NCI-H345 (cell line): ENCODE data around the gene ACSM4.
"Not testable (repeated sequence)": the region's sequence is repeated elsewhere in the genome, so short reads cannot be mapped to it uniquely, and the experiment has no call there.

Source experiments
- DNase-seq: peaks from one replicate; lab custom pipeline; 2025; lab: John Stamatoyannopoulos, UW

The ACSM4 gene, protein sequence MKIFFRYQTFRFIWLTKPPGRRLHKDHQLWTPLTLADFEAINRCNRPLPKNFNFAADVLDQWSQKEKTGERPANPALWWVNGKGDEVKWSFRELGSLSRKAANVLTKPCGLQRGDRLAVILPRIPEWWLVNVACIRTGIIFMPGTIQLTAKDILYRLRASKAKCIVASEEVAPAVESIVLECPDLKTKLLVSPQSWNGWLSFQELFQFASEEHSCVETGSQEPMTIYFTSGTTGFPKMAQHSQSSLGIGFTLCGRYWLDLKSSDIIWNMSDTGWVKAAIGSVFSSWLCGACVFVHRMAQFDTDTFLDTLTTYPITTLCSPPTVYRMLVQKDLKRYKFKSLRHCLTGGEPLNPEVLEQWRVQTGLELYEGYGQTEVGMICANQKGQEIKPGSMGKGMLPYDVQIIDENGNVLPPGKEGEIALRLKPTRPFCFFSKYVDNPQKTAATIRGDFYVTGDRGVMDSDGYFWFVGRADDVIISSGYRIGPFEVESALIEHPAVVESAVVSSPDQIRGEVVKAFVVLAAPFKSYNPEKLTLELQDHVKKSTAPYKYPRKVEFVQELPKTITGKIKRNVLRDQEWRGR

GRCh38 chr12:7303772-7304171 lies at the start of gene ACSM4:
Gene ACSM4, plus strand, starts transcription at chr12:7304072. Its CDS starts 260 bp downstream, at chr12:7304332.
- DNase-seq = no peak

DNA sequence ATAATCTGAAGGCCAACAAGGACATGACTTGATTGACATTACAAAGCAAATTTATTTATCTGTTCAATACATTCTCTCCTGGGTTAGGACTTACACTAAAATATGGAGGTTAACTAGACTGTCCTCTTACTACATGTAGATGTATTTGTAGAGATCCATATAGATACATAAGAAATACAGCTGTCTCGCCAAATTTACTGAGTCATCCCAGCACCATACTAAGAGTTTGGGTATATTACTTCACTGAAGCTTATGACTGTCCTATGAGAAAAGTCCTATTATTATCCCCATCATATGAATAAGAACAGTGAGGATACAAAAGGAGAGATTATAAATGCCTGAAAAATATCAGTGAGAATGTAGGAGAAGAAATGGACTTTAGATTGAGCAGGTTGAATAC lies 44.8 kb upstream of the ACSM4 start:
- no peak for DNase-seq

DNA sequence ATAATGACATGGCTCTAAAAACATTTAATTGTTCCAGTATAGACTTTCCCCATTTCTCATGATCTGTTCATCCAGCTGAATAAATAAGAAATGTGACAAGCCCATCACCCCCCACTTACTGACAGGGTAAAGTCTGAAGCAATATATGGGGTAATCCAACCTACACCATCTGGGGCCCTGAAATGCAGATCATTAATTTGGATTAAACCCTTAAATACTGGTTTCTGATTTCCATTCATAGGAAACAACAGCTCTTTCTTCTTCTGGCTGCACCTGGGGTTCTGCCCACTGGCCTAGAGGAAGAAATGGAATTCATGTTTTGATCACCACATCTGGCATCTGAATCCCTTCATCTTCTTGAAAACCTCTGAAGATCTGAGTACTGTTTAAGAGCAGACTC lies 39.3 kb upstream of the ACSM4 start:
- DNase-seq = no peak

DNA sequence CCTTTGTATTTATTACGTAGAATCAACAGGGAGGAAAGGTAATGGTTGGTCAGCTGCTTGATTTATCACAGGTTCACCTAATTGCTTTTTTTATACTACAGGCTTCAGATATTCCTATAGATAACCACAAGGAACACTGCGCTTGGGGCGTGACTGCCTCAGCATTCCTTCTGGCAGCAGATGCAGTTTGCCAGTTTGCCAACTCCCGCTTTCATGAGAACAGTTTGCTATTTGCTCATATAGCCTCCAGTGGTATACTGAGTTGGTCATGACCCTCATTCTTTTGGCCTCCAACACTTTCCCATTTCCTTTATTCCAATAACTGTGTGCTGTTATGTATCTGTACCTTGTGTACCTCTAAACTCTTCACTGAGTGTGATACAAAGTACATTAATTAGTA lies 38.6 kb upstream of the ACSM4 start:
- no peak for DNase-seq

DNA sequence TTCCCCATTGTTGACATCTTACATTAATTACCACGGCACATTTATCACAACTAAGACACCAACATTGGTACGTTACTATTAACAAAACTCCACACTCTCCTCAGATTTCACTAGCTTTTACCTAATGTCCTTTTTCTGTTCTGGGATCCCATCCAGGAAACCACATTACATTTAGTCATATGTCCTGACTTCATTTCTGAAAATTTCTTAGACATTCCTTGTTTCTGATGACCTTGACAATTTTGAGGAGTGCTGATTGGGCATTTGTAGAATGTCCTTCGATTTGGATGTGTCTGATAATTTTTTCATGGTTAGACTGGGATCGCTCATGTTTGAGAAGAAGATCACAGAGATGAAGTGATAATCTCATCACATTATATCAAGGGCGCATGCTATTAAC lies 34.6 kb upstream of the ACSM4 start:
- no peak for DNase-seq

DNA sequence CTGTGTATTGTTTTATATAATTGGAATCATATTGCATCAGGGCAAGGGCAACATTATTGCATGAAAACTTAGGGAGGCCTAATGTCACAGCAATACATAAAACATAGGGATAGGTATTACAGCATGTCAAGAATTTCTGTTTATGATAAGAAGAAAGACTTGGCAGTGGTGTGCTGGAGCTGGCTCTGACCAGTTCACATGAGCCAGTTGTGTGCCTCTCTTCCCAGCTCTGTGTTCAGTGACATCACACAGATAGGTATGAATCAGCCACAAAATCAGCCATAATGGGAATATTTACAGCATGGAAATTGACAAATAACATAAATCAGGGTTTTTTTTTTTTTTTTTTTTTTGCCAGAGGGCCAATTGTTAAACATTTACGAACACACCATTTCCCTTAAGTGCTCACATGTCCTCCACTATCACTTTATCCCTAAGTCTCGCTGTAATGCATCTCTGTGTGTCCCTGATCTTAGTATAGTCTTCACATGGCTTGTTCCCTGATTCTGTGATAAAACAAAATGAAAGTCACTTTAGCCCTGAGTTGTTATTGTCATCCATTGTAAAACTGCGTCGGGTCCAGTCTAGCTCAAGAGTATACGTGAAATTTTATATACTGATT lies 31.9 kb upstream of the ACSM4 start:
- DNase-seq = no peak

DNA sequence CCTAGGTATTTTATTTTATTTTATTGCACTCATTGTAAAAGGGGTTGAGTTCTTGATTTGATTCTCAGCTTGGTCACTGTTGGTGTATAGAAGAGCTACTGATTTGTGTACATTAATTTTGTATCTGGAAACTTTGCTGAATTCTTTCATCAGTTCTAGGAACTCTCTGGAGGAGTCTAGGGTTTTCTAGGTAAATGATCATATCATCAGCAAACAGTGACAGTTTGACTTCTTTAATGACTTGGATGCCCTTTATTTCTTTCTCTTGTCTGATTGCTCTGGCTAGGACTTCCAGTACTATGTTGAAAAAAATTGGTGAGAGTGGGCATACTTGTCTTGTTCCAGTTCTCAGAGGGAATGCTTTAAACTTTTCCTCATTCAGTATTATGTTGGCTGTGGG lies 28.4 kb upstream of the ACSM4 start:
- DNase-seq = not testable (repeated sequence)

DNA sequence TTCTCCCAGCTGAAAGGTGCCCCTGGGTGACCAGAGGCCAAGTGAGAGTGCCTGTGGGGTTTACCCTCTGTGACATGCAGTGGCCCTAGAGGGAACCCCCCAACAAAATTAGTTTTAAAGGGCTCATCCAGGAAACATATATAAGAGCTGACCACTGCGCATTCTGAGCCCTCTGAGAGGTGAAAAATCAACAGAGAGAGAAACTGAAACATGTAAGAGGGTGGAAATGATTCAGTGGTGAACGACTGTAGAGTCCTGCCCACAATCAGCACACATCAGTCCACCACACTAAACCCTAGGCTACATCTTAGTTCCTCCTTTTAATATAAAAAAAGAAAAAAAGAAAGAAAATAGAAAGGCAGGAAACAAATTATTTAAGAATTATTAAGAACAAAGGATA lies 21.0 kb upstream of the ACSM4 start:
- DNase-seq = no peak

DNA sequence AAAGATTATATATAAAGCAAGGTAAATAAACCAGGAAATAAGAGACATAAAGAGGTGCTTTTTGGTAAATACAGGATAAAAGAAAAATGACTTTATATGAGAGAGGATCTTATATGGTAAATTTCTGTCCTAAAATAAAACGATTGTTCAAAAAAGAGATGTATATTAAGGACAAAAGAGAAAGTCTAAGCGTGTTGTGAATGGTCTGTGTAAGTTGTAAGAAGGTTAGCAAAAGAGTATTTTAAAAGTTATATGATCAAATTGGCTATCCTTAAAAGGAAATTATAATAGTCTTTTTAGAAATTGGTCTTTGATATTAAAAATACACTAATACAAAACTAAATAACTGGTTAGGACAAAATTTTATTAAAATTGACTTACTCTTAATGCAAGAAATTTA lies 14.1 kb upstream of the ACSM4 start:
- no peak for DNase-seq

DNA sequence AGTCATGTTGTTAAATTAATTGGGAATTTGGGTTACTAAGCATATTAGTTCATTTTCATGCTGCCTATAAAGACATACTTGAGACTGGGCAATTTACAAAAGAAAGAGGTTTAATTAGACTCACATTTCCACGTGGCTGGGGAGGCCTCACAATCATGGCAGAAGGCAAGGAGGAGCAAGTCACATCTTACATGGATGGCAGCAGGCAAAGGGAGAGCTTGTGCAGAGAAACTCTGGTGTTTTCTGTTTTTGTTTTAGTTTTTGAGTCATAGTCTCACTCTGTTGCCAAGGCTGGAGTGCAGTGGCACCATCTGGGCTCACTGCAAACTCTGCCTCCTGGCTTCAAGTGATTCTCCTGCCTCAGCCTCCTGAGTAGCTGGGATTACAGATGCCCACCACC lies 13.3 kb upstream of the ACSM4 start:
- not testable (repeated sequence) for DNase-seq

- no peak for DNase-seq
Observed at GRCh38 chr12:7292300-7292699, 11.6 kb upstream of the ACSM4 start.

DNA sequence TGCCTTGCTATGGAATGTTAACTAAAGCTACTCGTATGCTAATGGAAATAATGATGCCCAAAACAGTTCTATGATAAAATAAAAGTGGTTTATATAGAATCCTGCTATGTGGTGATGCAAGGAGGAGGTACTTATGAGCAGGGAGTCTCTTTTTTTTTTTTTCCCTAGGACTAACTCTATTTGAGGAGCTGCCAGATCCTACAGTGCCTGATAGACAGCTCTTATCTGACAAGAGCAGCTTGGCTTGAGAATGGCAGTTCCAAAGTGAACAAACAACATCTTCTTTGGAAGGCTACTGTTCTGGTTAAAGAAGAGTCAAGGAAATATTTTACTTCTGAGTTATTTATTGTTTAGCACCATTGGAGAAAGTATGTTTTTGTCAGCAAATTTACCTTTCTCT lies 10.2 kb upstream of the ACSM4 start:
- no peak for DNase-seq

DNA sequence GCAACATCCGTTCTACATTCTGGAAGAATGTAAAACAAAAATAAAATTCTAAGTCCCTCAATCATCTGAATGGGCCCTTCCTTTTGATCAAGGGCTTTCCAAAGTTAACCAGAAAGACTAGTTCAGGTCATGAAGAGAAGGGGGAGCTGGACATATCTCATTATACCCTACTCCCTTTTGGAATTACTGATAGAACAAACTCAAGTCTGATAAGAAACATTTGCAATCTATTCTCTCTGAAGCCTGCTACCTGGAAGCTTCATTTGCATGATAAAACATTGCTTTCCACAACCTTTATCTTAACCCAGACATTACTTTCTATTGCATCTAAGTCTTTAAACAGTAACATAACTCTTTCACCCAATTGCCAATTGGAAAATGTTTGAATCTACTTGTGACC lies 8.3 kb upstream of the ACSM4 start:
- DNase-seq = no peak

DNA sequence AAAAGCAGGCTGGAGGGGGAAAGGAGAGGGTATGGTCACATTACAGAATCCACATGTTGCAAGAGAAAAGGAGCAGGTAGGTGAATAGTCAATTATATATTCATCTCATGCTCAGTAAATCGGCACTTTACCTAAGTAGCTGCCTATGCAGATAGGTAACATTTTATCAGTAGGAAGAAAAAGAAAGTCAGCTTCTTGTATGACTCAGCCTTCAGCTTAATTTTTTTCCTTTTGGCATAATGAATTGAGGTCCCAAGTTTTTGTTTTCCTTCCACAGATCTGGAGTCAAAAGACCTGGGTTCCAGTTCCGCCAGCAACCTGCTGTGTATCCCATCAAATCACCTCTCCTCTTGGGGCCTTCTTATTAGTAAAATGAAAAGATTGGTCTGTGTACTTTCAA lies 6.0 kb upstream of the ACSM4 start:
- DNase-seq = no peak

GRCh38 chr12:7302266-7302986 lies 1.4 kb upstream of the ACSM4 start:
- no peak for DNase-seq

DNA sequence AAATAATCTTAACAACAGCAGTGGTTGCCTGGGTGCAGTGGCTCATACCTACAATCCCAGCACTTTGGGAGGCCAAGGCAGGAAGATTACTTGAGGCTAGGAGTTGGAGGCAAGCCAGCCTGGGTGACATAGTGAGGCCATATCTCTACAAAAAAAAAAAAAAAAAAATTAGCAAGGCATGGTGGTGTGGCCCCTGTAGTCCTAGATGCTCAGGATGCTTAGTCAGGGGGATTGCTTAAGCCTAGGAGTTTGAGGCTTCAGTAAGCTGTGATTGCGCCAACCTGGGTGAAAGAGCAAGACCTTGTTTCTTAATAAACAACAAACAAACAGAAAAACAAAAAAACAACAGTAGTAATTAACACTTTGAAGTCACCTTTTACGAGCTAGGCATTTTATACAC lies 642 bp upstream of the ACSM4 start:
- no peak for DNase-seq

DNA sequence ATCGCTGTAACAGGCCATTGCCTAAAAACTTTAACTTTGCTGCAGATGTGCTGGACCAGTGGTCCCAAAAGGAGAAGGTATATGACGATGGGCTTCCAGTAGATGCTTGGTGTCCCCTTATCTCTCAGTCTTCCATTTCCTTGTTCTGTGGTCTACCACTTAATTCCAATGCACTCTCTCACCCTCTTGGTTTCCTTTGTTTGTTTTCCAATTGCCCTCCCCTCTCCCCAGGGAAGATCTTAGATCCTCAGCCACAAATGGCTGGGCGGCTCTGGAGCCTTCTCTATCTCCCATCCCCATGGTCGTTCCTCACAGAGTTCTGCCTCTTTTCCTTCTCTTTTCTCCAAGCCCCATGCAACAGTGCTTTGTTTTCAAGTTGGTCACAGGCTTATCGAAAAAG lies 584 bp downstream of the ACSM4 start:
- DNase-seq = no peak

DNA sequence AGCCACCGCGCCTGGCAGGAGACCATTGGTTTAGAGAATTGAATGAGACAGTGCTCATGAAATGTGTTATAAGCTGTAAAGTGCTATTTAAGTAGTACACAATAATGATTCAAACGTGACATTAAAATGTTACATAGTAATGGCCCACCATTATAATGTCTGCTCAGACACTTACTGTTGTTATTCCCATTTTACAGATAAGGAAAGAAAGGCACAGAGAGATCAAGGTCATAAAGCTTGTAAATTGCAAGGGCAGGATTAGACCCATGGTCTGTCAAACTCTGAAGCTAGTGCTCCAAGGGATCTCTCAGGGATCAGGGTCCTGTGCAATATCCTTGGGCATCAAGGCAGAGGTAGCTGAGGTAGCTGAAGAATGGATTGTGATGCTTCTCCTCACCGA lies 6.2 kb downstream of the ACSM4 start:
- DNase-seq = no peak

- DNase-seq = no peak
Observed at GRCh38 chr12:7319930-7320329, 16.1 kb downstream of the ACSM4 start.

- no peak for DNase-seq
Observed at GRCh38 chr12:7321624-7322023, 17.8 kb downstream of the ACSM4 start.

GRCh38 chr12:7322599-7322998 lies 18.7 kb downstream of the ACSM4 start:
- DNase-seq = no peak

DNA sequence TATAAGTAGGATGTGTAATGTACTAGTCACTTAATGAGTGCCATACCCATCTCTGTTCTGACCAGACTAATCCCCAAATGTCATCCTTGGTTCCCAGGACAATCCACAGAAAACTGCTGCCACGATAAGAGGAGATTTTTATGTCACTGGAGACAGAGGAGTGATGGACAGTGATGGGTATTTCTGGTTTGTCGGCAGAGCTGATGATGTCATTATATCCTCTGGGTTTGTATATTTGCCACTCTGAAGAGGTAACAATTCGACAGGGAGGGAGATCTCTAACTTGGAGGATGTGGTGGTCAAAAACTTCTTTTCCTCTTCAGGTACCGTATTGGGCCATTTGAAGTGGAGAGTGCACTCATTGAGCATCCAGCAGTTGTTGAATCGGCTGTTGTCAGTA lies 20.3 kb downstream of the ACSM4 start:
- DNase-seq = no peak

DNA sequence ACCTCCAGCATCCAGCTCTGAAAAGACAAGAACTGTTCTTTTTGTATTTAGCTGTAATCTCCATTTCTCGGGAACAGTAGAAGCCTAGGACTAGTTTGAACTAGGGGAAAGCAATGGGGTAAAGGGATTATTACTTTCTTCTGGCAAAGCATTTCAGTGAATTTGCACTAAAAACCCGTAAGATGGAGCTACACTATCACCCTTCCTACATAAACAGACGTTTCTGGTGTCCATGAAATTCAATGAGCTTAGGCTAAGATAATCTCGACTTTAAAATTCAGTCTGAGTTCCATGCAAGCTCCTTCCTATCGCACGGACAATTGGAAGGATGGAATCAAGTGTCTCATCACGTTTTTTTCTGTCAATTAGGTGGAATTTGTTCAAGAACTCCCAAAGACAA lies 24.0 kb downstream of the ACSM4 start:
- DNase-seq = no peak
